IMR-90 (cell line): ENCODE results near the gene OR52E8. TPM values are rescaled to one million over a fixed set of nuclear protein-coding genes. Genes with fewer than 3 reads are reported as not detected.
A peak's percentile ranks its signal among the peaks of the same experiment; 100 is the strongest.

ENCODE experiments used
- ATAC-seq: fragments of 200-7000 bp; cut with Tn5 transposase; 2 replicates; pipeline ENCODE4 v1.9.1; 2020; ENCODE audit warnings: low read depth, mild to moderate bottlenecking, moderate library complexity
- BruUV-seq: library from RNA; stranded (reverse); fragments of 400-500 nt; replicated peaks from 2 replicates; lab custom pipeline; 2021; lab: Mats Ljungman, UMichigan
- CTCF ChIA-PET: fragments of 300-600 bp; formaldehyde crosslinking; extraction: SDS; loops from one replicate; lab custom pipeline; 2021; ENCODE audit warnings: antibody characterized with exemption; lab: Yijun Ruan, JAX
- POLR2A ChIA-PET: fragments of 300-600 bp; sonication (Branson Sonifier 250); formaldehyde crosslinking; loops from one replicate; lab custom pipeline; 2022; ENCODE audit warnings: antibody characterized with exemption; ENCODE audit not compliant: unreplicated experiment; lab: Charles Lee
- DNase-seq: peaks from one replicate; pipeline ENCODE4 v3.0.0; 2013
- H2AFZ ChIP-seq: replicated peaks from 2 replicates; pipeline ENCODE3; 2013; ENCODE audit warnings: low read length, mild to moderate bottlenecking; ENCODE audit not compliant: poor library complexity
- H2AK5ac ChIP-seq: 2 replicates; pipeline ENCODE4 v1.6.1; 2013; ENCODE audit warnings: low read depth, low read length, inconsistent platforms
- H2AK9ac ChIP-seq: replicated peaks from 2 replicates; pipeline ENCODE3; 2013; ENCODE audit warnings: mild to moderate bottlenecking, low read depth, low read length, moderate library complexity; ENCODE audit not compliant: poor library complexity
- H2BK120ac ChIP-seq: 2 replicates; pipeline ENCODE4 v1.6.1; 2013; ENCODE audit warnings: low read depth, low read length, inconsistent platforms
- H2BK15ac ChIP-seq: 3 replicates; pipeline ENCODE4 v1.6.1; 2013; ENCODE audit warnings: low read depth, low read length, inconsistent platforms
- H2BK20ac ChIP-seq: 2 replicates; pipeline ENCODE4 v1.6.1; 2013; ENCODE audit warnings: low read depth, mild to moderate bottlenecking, inconsistent platforms, low read length, moderate library complexity
- H2BK5ac ChIP-seq: 2 replicates; pipeline ENCODE4 v1.6.1; 2013; ENCODE audit warnings: mild to moderate bottlenecking, low read depth, low read length, inconsistent platforms; ENCODE audit not compliant: poor library complexity, severe bottlenecking
- H3K14ac ChIP-seq: replicated peaks from 2 replicates; pipeline ENCODE4 v1.6.1; 2013; ENCODE audit warnings: low read depth, low read length, inconsistent platforms
- H3K18ac ChIP-seq: 2 replicates; pipeline ENCODE4 v1.6.1; 2013; ENCODE audit warnings: low read depth, low read length, control low read depth
- H3K23ac ChIP-seq: 2 replicates; pipeline ENCODE4 v1.6.1; 2013; ENCODE audit warnings: low read depth, low read length, inconsistent platforms
- H3K27ac ChIP-seq: 2 replicates; pipeline ENCODE4 v1.5.1; 2013; ENCODE audit warnings: mild to moderate bottlenecking, control low read depth, low read length; ENCODE audit not compliant: insufficient read depth
- H3K27me3 ChIP-seq: 2 replicates; pipeline ENCODE4 v1.6.1; 2013; ENCODE audit warnings: low read length; ENCODE audit not compliant: control insufficient read depth, insufficient read depth
- H3K36me3 ChIP-seq: 2 replicates; pipeline ENCODE4 v1.6.1; 2013; ENCODE audit warnings: low read length, mixed read lengths; ENCODE audit not compliant: control insufficient read depth, insufficient read depth
- H3K4ac ChIP-seq: 2 replicates; pipeline ENCODE4 v1.6.1; 2013; ENCODE audit warnings: low read depth, low read length, inconsistent platforms
- H3K4me1 ChIP-seq: 2 replicates; pipeline ENCODE4 v1.6.1; 2013; ENCODE audit warnings: low read length, mixed read lengths; ENCODE audit not compliant: control insufficient read depth, insufficient read depth
- H3K4me2 ChIP-seq: 2 replicates; pipeline ENCODE4 v1.6.1; 2013; ENCODE audit warnings: low read depth, mild to moderate bottlenecking, control low read depth, low read length, moderate library complexity
- H3K4me3 ChIP-seq: 2 replicates; pipeline ENCODE4 v1.5.1; 2013; ENCODE audit warnings: low read depth, mild to moderate bottlenecking, control low read depth, low read length, moderate library complexity; ENCODE audit not compliant: insufficient read depth
- H3K56ac ChIP-seq: 2 replicates; pipeline ENCODE4 v1.6.1; 2013; ENCODE audit warnings: low read length, inconsistent platforms; ENCODE audit not compliant: insufficient read depth; ENCODE audit errors: extremely low read depth
- H3K79me1 ChIP-seq, 2 experiments: 2 replicates each; pipeline ENCODE4 v1.6.1; 2013; ENCODE audit warnings: low read length in 2 of 2, inconsistent platforms in 1 of 2, low read depth in 1 of 2
- H3K9ac ChIP-seq: 2 replicates; pipeline ENCODE4 v1.6.1; 2013; ENCODE audit warnings: low read depth, low read length, control low read depth
- H3K9me1 ChIP-seq: 2 replicates; pipeline ENCODE4 v1.6.1; 2013; ENCODE audit warnings: low read length, inconsistent platforms; ENCODE audit not compliant: insufficient read depth
- H3K9me3 ChIP-seq: 2 replicates; pipeline ENCODE4 v1.6.1; 2013; ENCODE audit warnings: low read length; ENCODE audit not compliant: control insufficient read depth, insufficient read depth
- H4K20me1 ChIP-seq: 2 replicates; pipeline ENCODE4 v1.6.1; 2013; ENCODE audit warnings: low read length, inconsistent platforms; ENCODE audit not compliant: insufficient read depth
- H4K5ac ChIP-seq: 2 replicates; pipeline ENCODE4 v1.6.1; 2013; ENCODE audit warnings: mild to moderate bottlenecking, low read depth, low read length, control low read depth
- H4K8ac ChIP-seq, 2 experiments: 2 replicates each; pipeline ENCODE4 v1.6.1; 2013; ENCODE audit warnings: low read depth in 2 of 2, low read length in 2 of 2, control low read depth in 1 of 2, inconsistent platforms in 1 of 2
- H4K91ac ChIP-seq: 2 replicates; pipeline ENCODE4 v1.6.1; 2013; ENCODE audit warnings: low read depth, low read length, inconsistent platforms; ENCODE audit not compliant: insufficient read depth
- CTCF ChIP-seq: conservative IDR thresholded peaks from 2 replicates; pipeline ENCODE4 v1.5.1; 2012; ENCODE audit warnings: mild to moderate bottlenecking, low read depth, low read length, improper control_type of control experiment
- MAFK ChIP-seq: IDR thresholded peaks from 2 replicates; pipeline ENCODE4 v1.6.1; 2012; ENCODE audit warnings: low read depth, low read length, improper control_type of control experiment
- RAD21 ChIP-seq: IDR thresholded peaks from 2 replicates; pipeline ENCODE4 v1.6.1; 2012; ENCODE audit warnings: low read length, improper control_type of control experiment
- WGBS, 2 experiments: methylation state at CpG; one replicate each; pipeline versions ENCODE4 v1.1.5 to v1.1.7; 2013; ENCODE audit warnings: missing lambda C conversion rate in 2 of 2; ENCODE audit not compliant: insufficient read length in 1 of 2; ENCODE audit errors: extremely low coverage in 2 of 2; 5-methylcytosine and 5-hydroxymethylcytosine counted together
- dilution Hi-C: fragments of 300-500 bp; cut with HindIII; formaldehyde crosslinking; loops from one replicate; pipeline ENCODE4 v1.14.3; 2018; ENCODE audit warnings: low sequenced_read_pairs; ENCODE audit not compliant: unreplicated experiment
- in situ Hi-C: fragments of 300-500 bp; cut with MboI; formaldehyde crosslinking; loops from 3 replicates; pipeline ENCODE4 v1.14.3; 2019; ENCODE audit warnings: low sequenced_read_pairs, inconsistent platforms, mixed read lengths
- intact Hi-C: fragments of 100-400 bp; cut with micrococcal nuclease; formaldehyde crosslinking; loops from 2 replicates; pipeline ENCODE4 v1.10.0; 2022
- polyA plus RNA-seq, 3 experiments: library from polyadenylated mRNA; depleted of rRNA; stranded (reverse); fragments of >200 nt; gene quantifications; 2 replicates each; pipeline ENCODE4 v1.2.3, GENCODE V29; 2012; ENCODE audit warnings: low replicate concordance in 1 of 3
- total RNA-seq: library from RNA; depleted of rRNA; stranded (reverse); fragments of >200 nt; gene quantifications from 2 replicates; pipeline ENCODE4 v1.2.3, GENCODE V29; 2012

Gene OR52E8
- total and polyA plus RNA-seq, 2 of the 4 experiments (the other 2 are of a cell fraction), result not detected

DNA sequence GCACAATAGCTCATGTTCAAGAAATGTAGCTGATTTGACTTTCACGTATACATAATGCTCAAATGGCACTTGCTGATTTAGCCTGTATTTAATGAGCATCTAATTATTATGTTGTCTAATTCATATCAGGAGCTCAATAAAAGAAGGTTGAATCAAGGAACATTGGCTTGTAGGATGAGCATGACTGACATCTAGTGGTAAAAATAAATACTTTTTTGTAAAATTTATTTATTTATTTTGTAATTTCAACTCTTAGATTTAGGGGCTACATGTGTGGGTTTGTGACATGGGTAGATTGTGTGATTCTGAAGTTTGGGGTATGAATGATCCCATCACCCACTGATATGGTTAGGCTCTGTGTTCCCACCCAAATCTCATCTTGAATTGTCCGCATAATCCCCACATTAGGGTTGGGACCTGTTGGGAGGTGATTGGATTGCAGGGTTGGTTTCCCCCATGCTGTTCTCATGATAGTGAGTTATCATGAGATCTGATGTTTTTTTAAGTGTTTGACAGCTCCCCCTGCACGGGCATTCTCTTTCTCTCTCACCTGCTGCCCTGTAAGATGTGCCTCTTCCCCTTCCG, 33.8 kb upstream of the OR52E8 start:
- H2AK5ac ChIP-seq, result no peak overlapping the region
- no peak overlapping the region for H2BK15ac ChIP-seq
- DNase-seq (peak; percentile 6), ATAC-seq (no peak)
- H3K4me1 ChIP-seq, result no peaks in the 10 kb centered on the region
- no peak overlapping the region for H2BK5ac ChIP-seq
- H2AK9ac ChIP-seq, result no peak overlapping the region
- H3K56ac ChIP-seq, result no peak overlapping the region
- in situ Hi-C loops (no loop called here), intact Hi-C loops (loop anchor here (2.0 to 10.0 kb wide), 2 partner anchors 417 to 461 kb away; no protein-coding TSS in a partner anchor), dilution Hi-C loops (no loop called here)
- H3K23ac ChIP-seq, result no peak overlapping the region
- ChIA-PET CTCF (interaction anchor here (0.6 to 1.1 kb wide), 5 partner anchors 14 to 1528 kb away, joined by 3 to 6 read pairs (median 4); no protein-coding TSS in a partner anchor), POLR2A (no interaction called here)
- BruUV-seq, result no TSS peak
- H4K20me1 ChIP-seq, result no peaks in the 10 kb centered on the region
- no peak overlapping the region for H4K91ac ChIP-seq
- H3K9me3 ChIP-seq, result no peaks in the 10 kb centered on the region
- H3K4me3 ChIP-seq, result no peak overlapping the region
- TF ChIP-seq CTCF, result peak; percentile 44
- TF ChIP-seq MAFK, result no peak
- peak; percentile 33; the same call in 1 of the 2 replicates for TF ChIP-seq RAD21
- no CpG with 5 or more reads among the region's 4 CpGs for WGBS, 2 experiments
- no peak overlapping the region for H4K8ac ChIP-seq
- no peak overlapping the region for H2BK120ac ChIP-seq
- no peak overlapping the region for H3K18ac ChIP-seq
- no peaks in the 10 kb centered on the region for H3K9me1 ChIP-seq
- no peak overlapping the region for H3K14ac ChIP-seq
- H3K4ac ChIP-seq, result no peak overlapping the region
- no peak overlapping the region for H4K5ac ChIP-seq
- no peak overlapping the region for H3K27ac ChIP-seq
- no peak overlapping the region for H2BK20ac ChIP-seq
- no peak overlapping the region for H2AFZ ChIP-seq
- no peaks in the 10 kb centered on the region for H3K36me3 ChIP-seq
- no peak overlapping the region for H3K9ac ChIP-seq
- no peaks in the 10 kb centered on the region for H3K79me1 ChIP-seq
- no peak overlapping the region for H3K4me2 ChIP-seq
- H3K27me3 ChIP-seq, result no peaks in the 10 kb centered on the region
